ENCODE results near the gene ACBD4.

The ACBD4 gene

GRCh38 chr17:45132572-45133463, 2.7 kb upstream of the ACBD4 start:
- Histone ChIP-seq H3K27me3 (ENCODE audit: insufficient read depth, low read length) (peaks cover 6% of the 10 kb centered on the region; the same call in 1 of the 2 replicates), H3K4me1 (ENCODE audit: insufficient read depth, low read length) (no peaks in the 10 kb centered on the region), H3K9ac (ENCODE audit: low read depth, low read length) (peak overlapping the region; percentile 67; the same call in 1 of the 2 replicates), H3K4me3 (ENCODE audit: low read length) (peak overlapping the region; percentile 81), H3K27ac (ENCODE audit: low read length) (no peak overlapping the region), H3K36me3 (ENCODE audit: insufficient read depth, low read depth, low read length) (no peaks in the 10 kb centered on the region), H3K9me3 (ENCODE audit: insufficient read depth, low read depth, low read length) (no peaks in the 10 kb centered on the region)

GRCh38 chr17:45135978-45136791, 698 bp downstream of the ACBD4 start:
- Histone ChIP-seq H3K9ac (ENCODE audit: low read depth, low read length) (peak overlapping the region; percentile 40; the same call in 1 of the 2 replicates), H3K27me3 (ENCODE audit: insufficient read depth, low read length) (peaks cover 5% of the 10 kb centered on the region; the same call in 1 of the 2 replicates), H3K4me1 (ENCODE audit: insufficient read depth, low read length) (no peaks in the 10 kb centered on the region), H3K4me3 (ENCODE audit: low read length) (peak overlapping the region; percentile 67), H3K36me3 (ENCODE audit: insufficient read depth, low read depth, low read length) (no peaks in the 10 kb centered on the region), H3K9me3 (ENCODE audit: insufficient read depth, low read depth, low read length) (no peaks in the 10 kb centered on the region), H3K27ac (ENCODE audit: low read length) (no peak overlapping the region)

- Histone ChIP-seq H3K9me3 (ENCODE audit: insufficient read depth, low read depth, low read length) (no peaks in the 10 kb centered on the region), H3K36me3 (ENCODE audit: insufficient read depth, low read depth, low read length) (no peaks in the 10 kb centered on the region), H3K27me3 (ENCODE audit: insufficient read depth, low read length) (no peaks in the 10 kb centered on the region), H3K4me1 (ENCODE audit: insufficient read depth, low read length) (no peaks in the 10 kb centered on the region), H3K27ac (ENCODE audit: low read length) (no peak overlapping the region), H3K9ac (ENCODE audit: low read depth, low read length) (no peak overlapping the region), H3K4me3 (ENCODE audit: low read length) (no peak overlapping the region)
Measured at GRCh38 chr17:45136846-45137560, 1.5 kb downstream of the ACBD4 start.

- Histone ChIP-seq H3K36me3 (ENCODE audit: insufficient read depth, low read depth, low read length) (no peaks in the 10 kb centered on the region), H3K9ac (ENCODE audit: low read depth, low read length) (no peak overlapping the region), H3K27ac (ENCODE audit: low read length) (no peak overlapping the region), H3K4me1 (ENCODE audit: insufficient read depth, low read length) (no peaks in the 10 kb centered on the region), H3K4me3 (ENCODE audit: low read length) (no peak overlapping the region), H3K27me3 (ENCODE audit: insufficient read depth, low read length) (no peaks in the 10 kb centered on the region), H3K9me3 (ENCODE audit: insufficient read depth, low read depth, low read length) (no peaks in the 10 kb centered on the region)
Measured at GRCh38 chr17:45137561-45138305, 2.2 kb downstream of the ACBD4 start.

- H3K27ac ChIP-seq (ENCODE audit: low read length) = no peak overlapping the region
- peaks cover 3% of the 10 kb centered on the region; the same call in 1 of the 2 replicates for H3K4me1 ChIP-seq (ENCODE audit: insufficient read depth, low read length)
- no peaks in the 10 kb centered on the region for H3K9me3 ChIP-seq (ENCODE audit: insufficient read depth, low read depth, low read length)
- H3K4me3 ChIP-seq (ENCODE audit: low read length) = no peak overlapping the region
- no peaks in the 10 kb centered on the region for H3K36me3 ChIP-seq (ENCODE audit: insufficient read depth, low read depth, low read length)
- no peak overlapping the region for H3K9ac ChIP-seq (ENCODE audit: low read depth, low read length)
- H3K27me3 ChIP-seq (ENCODE audit: insufficient read depth, low read length) = no peaks in the 10 kb centered on the region
Measured at GRCh38 chr17:45138911-45139532, 3.5 kb downstream of the ACBD4 start.

GRCh38 chr17:45139533-45139920, 4.0 kb downstream of the ACBD4 start:
- Histone ChIP-seq H3K4me1 (ENCODE audit: insufficient read depth, low read length) (peaks cover 3% of the 10 kb centered on the region; the same call in 1 of the 2 replicates), H3K27ac (ENCODE audit: low read length) (no peak overlapping the region), H3K9me3 (ENCODE audit: insufficient read depth, low read depth, low read length) (no peaks in the 10 kb centered on the region), H3K4me3 (ENCODE audit: low read length) (no peak overlapping the region), H3K27me3 (ENCODE audit: insufficient read depth, low read length) (no peaks in the 10 kb centered on the region), H3K9ac (ENCODE audit: low read depth, low read length) (no peak overlapping the region), H3K36me3 (ENCODE audit: insufficient read depth, low read depth, low read length) (no peaks in the 10 kb centered on the region)

GRCh38 chr17:45143094-45143670, 7.7 kb downstream of the ACBD4 start:
- no peaks in the 10 kb centered on the region for H3K36me3 ChIP-seq (ENCODE audit: insufficient read depth, low read depth, low read length)
- peak overlapping the region; percentile 79; the same call in 1 of the 2 replicates for H3K4me3 ChIP-seq (ENCODE audit: low read length)
- H3K9ac ChIP-seq (ENCODE audit: low read depth, low read length) = peak overlapping the region; percentile 52; the same call in 1 of the 2 replicates
- H3K27me3 ChIP-seq (ENCODE audit: insufficient read depth, low read length) = no peaks in the 10 kb centered on the region
- peaks cover 6% of the 10 kb centered on the region; the same call in 1 of the 2 replicates for H3K4me1 ChIP-seq (ENCODE audit: insufficient read depth, low read length)
- no peak overlapping the region for H3K27ac ChIP-seq (ENCODE audit: low read length)
- no peaks in the 10 kb centered on the region for H3K9me3 ChIP-seq (ENCODE audit: insufficient read depth, low read depth, low read length)

- Histone ChIP-seq H3K4me3 (ENCODE audit: low read length) (peak overlapping the region; percentile 79), H3K9ac (ENCODE audit: low read depth, low read length) (peak overlapping the region; percentile 52; the same call in 1 of the 2 replicates), H3K9me3 (ENCODE audit: insufficient read depth, low read depth, low read length) (no peaks in the 10 kb centered on the region), H3K36me3 (ENCODE audit: insufficient read depth, low read depth, low read length) (no peaks in the 10 kb centered on the region), H3K27ac (ENCODE audit: low read length) (no peak overlapping the region), H3K27me3 (ENCODE audit: insufficient read depth, low read length) (no peaks in the 10 kb centered on the region), H3K4me1 (ENCODE audit: insufficient read depth, low read length) (peaks cover 6% of the 10 kb centered on the region; the same call in 1 of the 2 replicates)
Measured at GRCh38 chr17:45143767-45144198, 8.3 kb downstream of the ACBD4 start.

GRCh38 chr17:45144199-45145034, 8.9 kb downstream of the ACBD4 start:
- Histone ChIP-seq H3K4me1 (ENCODE audit: insufficient read depth, low read length) (peaks cover 6% of the 10 kb centered on the region; the same call in 1 of the 2 replicates), H3K27me3 (ENCODE audit: insufficient read depth, low read length) (no peaks in the 10 kb centered on the region), H3K4me3 (ENCODE audit: low read length) (peak overlapping the region; percentile 79), H3K9me3 (ENCODE audit: insufficient read depth, low read depth, low read length) (no peaks in the 10 kb centered on the region), H3K36me3 (ENCODE audit: insufficient read depth, low read depth, low read length) (no peaks in the 10 kb centered on the region), H3K27ac (ENCODE audit: low read length) (no peak overlapping the region), H3K9ac (ENCODE audit: low read depth, low read length) (peak overlapping the region; percentile 52; the same call in 1 of the 2 replicates)

All from iPS-20b (cell line).